ENCODE results near the gene CA10.

The CA10 gene

GRCh38 chr17:52145476-52145875, 13.0 kb downstream of the CA10 start:
- DNase-seq = no peak

DNA sequence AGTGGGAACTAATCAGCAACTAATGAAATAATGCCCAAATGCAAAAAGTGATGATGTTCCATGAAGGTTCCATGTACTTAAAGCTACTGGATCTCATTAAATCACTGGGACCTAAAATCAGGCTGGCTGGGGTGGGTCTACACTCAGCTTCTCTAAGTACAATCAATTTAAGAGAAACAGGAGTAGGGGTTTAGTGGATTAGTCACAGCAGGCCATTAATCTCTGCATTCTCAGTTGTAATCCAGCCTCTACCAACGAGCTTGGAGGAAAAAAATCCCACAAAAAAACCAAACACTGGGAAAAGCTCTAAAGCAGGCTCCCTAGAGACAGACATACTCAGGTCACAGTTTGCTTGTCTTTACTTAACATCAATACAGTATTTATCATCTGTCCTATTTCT, 15.0 kb downstream of the CA10 start:
- no peak for DNase-seq

GRCh38 chr17:52140601-52141000, 17.9 kb downstream of the CA10 start:
- no peak for DNase-seq

DNA sequence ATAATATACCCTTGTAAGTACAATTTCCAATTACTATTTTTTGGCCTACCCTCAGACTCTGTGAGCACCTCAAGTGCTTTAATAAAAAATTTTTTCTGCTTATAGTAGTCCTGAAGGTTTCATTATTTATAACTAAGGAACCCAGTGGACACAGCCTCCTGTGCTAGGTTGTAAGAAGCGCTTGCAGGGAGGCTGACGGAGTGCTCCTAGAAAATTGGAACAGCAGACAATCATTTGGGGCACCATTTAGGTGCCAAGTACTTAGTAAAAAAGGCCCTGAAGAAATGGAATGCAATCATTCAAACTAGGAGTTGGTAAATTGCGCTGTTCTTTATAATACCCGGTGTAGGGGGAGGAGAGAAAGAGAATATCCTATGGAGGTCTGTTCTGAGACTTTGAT, 19.8 kb downstream of the CA10 start:
- no peak for DNase-seq

DNA sequence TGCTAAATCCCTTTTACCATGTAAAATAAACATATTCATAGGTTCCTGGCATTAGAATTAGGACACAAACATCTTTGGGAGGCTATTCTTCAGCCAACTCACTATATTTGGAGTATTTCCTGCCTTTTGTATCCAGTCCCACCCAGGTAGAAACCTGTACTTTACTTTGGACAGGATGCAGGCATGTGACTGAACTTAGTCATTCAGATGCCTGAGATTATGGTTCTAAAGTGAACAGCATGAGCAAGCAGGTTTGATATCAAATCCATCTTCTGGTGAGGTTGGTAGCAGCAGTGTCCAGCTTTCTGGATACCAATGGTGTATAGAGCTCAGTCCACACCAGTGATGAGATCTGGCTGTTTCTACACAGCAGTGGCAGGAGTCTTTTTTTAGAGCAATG, 20.2 kb downstream of the CA10 start:
- DNase-seq = no peak

DNA sequence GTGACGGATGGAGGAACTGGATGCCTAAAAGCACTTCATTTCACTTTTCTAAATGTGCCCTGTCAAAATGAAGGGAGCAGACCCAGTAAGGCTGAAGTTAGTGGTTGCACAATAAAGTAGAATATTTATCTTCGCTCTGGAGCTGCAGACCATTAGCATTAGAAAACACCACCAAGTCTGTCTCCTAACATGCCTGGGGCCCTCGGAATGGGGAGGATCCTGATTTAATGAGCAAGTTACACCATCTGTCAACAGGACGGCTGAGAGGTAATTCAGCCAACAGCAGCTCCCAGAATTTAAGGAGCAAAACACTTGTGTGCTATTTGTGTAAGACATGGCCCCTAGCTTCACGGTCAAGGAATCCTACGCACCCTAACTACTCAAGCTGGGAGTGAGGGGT, 22.3 kb downstream of the CA10 start:
- no peak for DNase-seq

GRCh38 chr17:52134641-52135040, 23.9 kb downstream of the CA10 start:
- no peak for DNase-seq

- DNase-seq = no peak
These were observed 29.8 kb downstream of the CA10 start for GRCh38 chr17:52128721-52129120.

DNA sequence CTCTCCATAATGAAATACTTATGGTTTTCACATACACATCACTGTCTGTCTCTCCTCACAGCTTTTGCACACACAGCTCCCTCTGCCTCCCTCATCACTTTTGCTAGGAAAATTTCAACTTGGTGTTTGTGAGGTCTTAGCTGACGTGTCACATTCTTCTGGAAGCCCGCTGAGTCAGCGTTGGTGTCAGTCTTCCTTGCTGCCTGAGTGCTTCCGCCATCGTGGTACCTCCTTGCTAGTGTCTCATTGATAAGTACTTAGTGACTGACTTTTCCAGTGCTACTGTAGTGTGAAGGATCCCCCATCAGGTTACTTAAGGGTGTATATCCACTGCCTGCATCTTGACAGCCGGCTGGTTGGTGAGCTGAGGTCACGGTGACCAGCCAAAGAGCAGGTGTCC, 33.5 kb downstream of the CA10 start:
- no peak for DNase-seq

- DNase-seq = no peak
These were observed 34.0 kb downstream of the CA10 start for GRCh38 chr17:52124561-52124960.

- no peak for DNase-seq
These were observed 38.0 kb downstream of the CA10 start for GRCh38 chr17:52120465-52120864.

GRCh38 chr17:52110923-52111581, 47.5 kb downstream of the CA10 start:
- DNase-seq = no peak

GRCh38 chr17:52106638-52107261, 51.8 kb downstream of the CA10 start:
- DNase-seq = peak; percentile 4

- no peak for DNase-seq
These were observed 52.4 kb downstream of the CA10 start for GRCh38 chr17:52106072-52106471.

DNA sequence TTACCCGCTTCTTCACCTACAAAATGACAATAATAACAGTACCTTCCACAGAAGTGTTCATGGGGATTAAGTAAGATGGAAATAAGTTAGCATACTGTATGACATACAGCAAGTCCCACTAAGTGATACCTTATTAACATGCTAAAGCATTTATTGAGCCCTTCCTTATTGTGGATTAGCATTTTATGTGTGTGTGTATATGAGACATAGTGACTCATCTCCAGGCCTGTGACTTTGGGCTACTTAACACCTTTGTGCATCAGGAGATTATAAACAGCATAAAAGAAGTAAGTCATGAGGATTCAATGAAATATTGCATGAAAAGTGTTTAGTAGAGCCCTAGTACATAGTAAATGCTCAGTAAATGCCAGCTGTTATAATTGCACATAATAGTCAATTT, 52.9 kb downstream of the CA10 start:
- no peak for DNase-seq

- DNase-seq = no peak
These were observed 62.5 kb downstream of the CA10 start for GRCh38 chr17:52096056-52096455.

GRCh38 chr17:52084176-52084575, 74.3 kb downstream of the CA10 start:
- DNase-seq = no peak

DNA sequence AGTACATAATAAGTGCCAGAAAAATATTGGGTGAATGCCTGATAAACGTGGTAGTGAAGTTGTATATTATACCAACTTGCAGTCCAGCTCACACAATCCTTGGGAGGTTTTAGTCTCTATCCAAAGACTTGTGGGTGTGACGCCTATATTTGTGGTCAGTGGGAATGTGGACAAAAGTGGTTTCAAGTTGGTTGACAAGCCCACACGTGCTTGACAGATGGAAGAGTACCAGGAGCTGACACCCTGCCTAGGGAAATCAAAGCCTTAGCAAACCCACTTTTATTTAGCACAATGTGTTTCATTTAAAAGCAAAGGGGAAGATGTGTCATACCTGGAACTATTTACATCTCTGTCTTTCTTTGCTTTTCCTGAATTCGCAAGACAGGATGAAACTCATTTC, 79.0 kb downstream of the CA10 start:
- DNase-seq = no peak

DNA sequence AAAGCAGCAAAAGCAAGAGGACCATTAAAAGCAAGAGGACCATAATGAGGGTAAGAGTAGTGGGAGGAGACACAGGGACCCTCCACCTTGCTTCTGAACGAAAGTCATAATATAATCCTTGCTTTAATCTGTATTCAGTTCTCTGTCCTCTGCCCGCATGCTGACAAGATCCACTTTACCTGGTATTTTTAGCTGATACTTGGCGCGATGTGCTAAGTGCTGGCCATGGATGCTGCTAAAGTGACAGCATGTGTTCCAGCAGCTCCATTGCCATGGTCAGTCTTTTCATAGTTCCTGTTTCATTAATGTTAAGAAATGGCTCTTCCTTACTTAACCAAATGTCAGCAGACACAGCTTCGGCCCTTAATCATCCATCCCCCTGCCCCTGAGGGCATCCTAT, 86.8 kb downstream of the CA10 start:
- DNase-seq = no peak

- DNase-seq = no peak
These were observed 93.7 kb downstream of the CA10 start for GRCh38 chr17:52064791-52065211.

DNA sequence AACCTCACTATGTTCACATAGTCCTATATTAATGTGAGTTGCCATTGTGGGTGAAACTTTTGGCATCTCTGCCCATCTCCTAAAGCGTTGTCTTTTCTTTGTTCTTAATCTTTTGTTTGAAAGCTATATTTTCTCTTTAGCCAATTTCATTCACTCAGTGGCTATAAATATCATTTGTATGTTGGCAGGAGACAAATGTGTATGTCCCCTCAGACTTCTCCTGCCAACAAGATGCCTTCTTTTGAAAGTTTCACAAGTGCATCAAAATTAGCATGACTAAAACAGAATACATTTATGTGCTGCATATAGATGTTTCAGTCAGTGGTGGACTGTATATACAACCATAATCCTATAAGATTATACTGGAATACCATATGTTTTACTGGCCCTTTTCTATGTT, 109.0 kb downstream of the CA10 start:
- DNase-seq = no peak

DNA sequence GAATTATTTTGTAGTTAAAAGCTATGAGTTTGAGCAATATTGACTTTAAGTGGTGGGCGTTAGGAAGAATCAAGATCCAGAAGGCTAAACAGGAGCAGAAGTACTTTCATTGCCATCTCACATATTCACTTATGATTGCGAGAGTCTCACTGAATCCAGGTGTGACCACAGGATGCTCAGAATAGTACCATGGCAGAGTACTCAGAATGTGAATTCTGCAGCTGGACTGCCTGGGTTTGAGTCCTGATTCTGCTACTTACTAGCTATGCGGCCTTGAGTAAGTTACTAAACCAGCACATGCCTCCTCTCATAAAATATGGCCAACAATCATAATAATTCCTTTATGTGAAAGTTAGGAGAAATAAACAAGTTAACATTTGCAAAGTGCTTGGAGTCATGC, 109.5 kb downstream of the CA10 start:
- DNase-seq = no peak

- DNase-seq = no peak
These were observed 110.2 kb downstream of the CA10 start for GRCh38 chr17:52048137-52048898.

DNA sequence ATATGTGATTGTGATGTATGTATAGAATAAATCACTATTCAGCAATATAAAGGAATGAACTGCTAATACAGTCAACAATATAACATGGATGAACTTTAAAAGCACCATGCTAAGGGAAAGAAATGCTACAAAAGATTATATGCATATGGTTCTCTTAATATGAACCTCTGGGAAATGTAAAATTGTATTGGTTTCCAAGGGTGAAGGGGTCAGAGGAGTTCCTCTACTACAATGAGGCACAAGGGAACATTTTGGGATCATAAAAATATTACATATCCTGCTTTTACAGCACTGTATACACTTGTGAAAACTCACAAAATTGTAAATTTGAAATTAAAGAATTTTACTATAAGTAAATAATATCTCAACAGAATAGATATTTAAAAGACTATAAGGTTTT, 111.4 kb downstream of the CA10 start:
- no peak for DNase-seq

Data from DMS153 (cell line).